HepG2 (cell line): ENCODE results near the gene AK4. TPM values are rescaled to one million over a fixed set of nuclear protein-coding genes. Genes with fewer than 3 reads are reported as not detected.

Source experiments
- ATAC-seq: fragments of 200-7000 bp; cut with Tn5 transposase; 3 replicates; pipeline ENCODE4 v1.9.1; 2020; ENCODE audit warnings: mild to moderate bottlenecking, moderate library complexity
- BruUV-seq: library from RNA; stranded (reverse); fragments of 400-500 nt; replicated peaks from 2 replicates; lab custom pipeline; 2021; lab: Mats Ljungman, UMichigan
- CTCF ChIA-PET: fragments of 300-600 bp; formaldehyde crosslinking; extraction: SDS; loops from one replicate; lab custom pipeline; 2021; ENCODE audit warnings: low total read pairs, inconsistent platforms, low intra/inter-chr PET ratio; lab: Yijun Ruan, JAX
- POLR2A ChIA-PET: fragments of 350-600 bp; sonication (Branson Sonifier 250); formaldehyde crosslinking; loops from one replicate; lab custom pipeline; 2020; ENCODE audit warnings: antibody characterized with exemption, inconsistent platforms; lab: Yijun Ruan, JAX
- DNase-seq: peaks from one replicate; pipeline ENCODE4 v3.0.0-alpha.2; 2015; ENCODE audit warnings: low spot score
- FAIRE-seq: peaks from 3 replicates; lab custom pipeline; 2011; peaks lifted over from hg19 to GRCh38; lab: Jason Lieb, UNC
- H2AFZ ChIP-seq: one replicate; pipeline ENCODE4 v1.6.1; 2011; ENCODE audit warnings: low read length, inconsistent platforms
- H3K27ac ChIP-seq: fragments of 300-600 bp; 3 replicates; pipeline ENCODE4 v1.8.0; 2011; ENCODE audit warnings: mixed run types, mild to moderate bottlenecking, mixed read lengths, low read length, inconsistent platforms; ENCODE audit not compliant: insufficient read depth; ENCODE audit errors: extremely low read length
- H3K27me3 ChIP-seq, 2 experiments: fragments of 200-600 bp in 1 of 2; 2 replicates in 1 of 2; 3 replicates in 1 of 2; pipeline versions ENCODE4 v1.6.0 to v1.8.0; 2011; ENCODE audit warnings: low read length in 2 of 2, mild to moderate bottlenecking in 2 of 2, moderate library complexity in 2 of 2, inconsistent platforms in 1 of 2; ENCODE audit not compliant: insufficient read depth in 2 of 2, control insufficient read depth in 1 of 2
- H3K36me3 ChIP-seq, 2 experiments: fragments of 200-600 bp in 1 of 2; replicated peaks in 1 of 2; 2 replicates in 1 of 2; 3 replicates in 1 of 2; pipeline versions ENCODE4 v1.5.1 to v1.8.0; 2011; ENCODE audit warnings: low read length in 2 of 2, inconsistent platforms in 1 of 2; ENCODE audit not compliant: insufficient read depth in 2 of 2, control insufficient read depth in 1 of 2
- H3K4me1 ChIP-seq: 2 replicates; pipeline ENCODE4 v1.5.1; 2012; ENCODE audit warnings: low read length, inconsistent platforms; ENCODE audit not compliant: insufficient read depth
- H3K4me2 ChIP-seq: 2 replicates; pipeline ENCODE4 v1.6.0; 2011; ENCODE audit warnings: low read depth, low read length, inconsistent platforms
- H3K4me3 ChIP-seq, 3 experiments: fragments of 200-600 bp in 1 of 3; sonication (generic), shearing (Covaris generic) in 1 of 3; replicated peaks in 1 of 3; 2 replicates each; pipeline ENCODE4 v1.5.1; 2011 to 2016; ENCODE audit warnings: low read length in 3 of 3, inconsistent platforms in 2 of 3, low read depth in 2 of 3, mild to moderate bottlenecking in 2 of 3, control low read depth in 1 of 3, mixed read lengths in 1 of 3; ENCODE audit not compliant: insufficient read depth in 1 of 3
- H3K79me2 ChIP-seq: one replicate; pipeline ENCODE4 v1.6.1; 2011; ENCODE audit warnings: low read length, inconsistent platforms; ENCODE audit not compliant: insufficient read depth
- H3K9ac ChIP-seq: 2 replicates; pipeline ENCODE4 v1.6.0; 2011; ENCODE audit warnings: mild to moderate bottlenecking, low read depth, low read length, inconsistent platforms; ENCODE audit not compliant: insufficient read depth
- H3K9me3 ChIP-seq: 2 replicates; pipeline ENCODE4 v1.5.1; 2012; ENCODE audit warnings: mild to moderate bottlenecking, low read length
- H4K20me1 ChIP-seq: 2 replicates; pipeline ENCODE4 v1.6.0; 2011; ENCODE audit warnings: inconsistent platforms, mild to moderate bottlenecking, low read length, moderate library complexity; ENCODE audit not compliant: insufficient read depth
- ADNP ChIP-seq: sonication (generic); formaldehyde crosslinking; IDR thresholded peaks from 2 replicates; pipeline ENCODE4 v1.4.0; 2020; ENCODE audit warnings: missing genetic modification reagents
- ATF4 ChIP-seq, 2 experiments: fragments of 450-650 bp in 1 of 2; sonication (generic) in 1 of 2; formaldehyde crosslinking; IDR thresholded peaks; 2 replicates each; pipeline versions ENCODE4 v1.5.0 to v1.8.0; 2020 to 2022; ENCODE audit warnings: mild to moderate bottlenecking in 1 of 2, missing genetic modification reagents in 1 of 2
- CBX5 ChIP-seq: sonication (generic); formaldehyde crosslinking; IDR thresholded peaks from 2 replicates; pipeline ENCODE4 v1.4.0; 2020; ENCODE audit warnings: missing genetic modification reagents, borderline replicate concordance
- GABPA ChIP-seq, 2 experiments: IDR thresholded peaks; 2 replicates each; pipeline ENCODE4 v1.6.1; 2011 to 2016; ENCODE audit warnings: low read depth in 2 of 2, low read length in 1 of 2, missing biosample characterization in 1 of 2, missing genetic modification characterization in 1 of 2
- IRF2 ChIP-seq: IDR thresholded peaks from 2 replicates; pipeline ENCODE4 v1.6.1; 2018; ENCODE audit warnings: missing genetic modification reagents, missing compliant biosample characterization
- MAFG ChIP-seq: sonication (generic); formaldehyde crosslinking; IDR thresholded peaks from 2 replicates; pipeline ENCODE4 v1.5.1; 2020; ENCODE audit warnings: mild to moderate bottlenecking, missing genetic modification reagents
- NFIC ChIP-seq: IDR thresholded peaks from 2 replicates; pipeline ENCODE4 v1.6.1; 2012; ENCODE audit warnings: mild to moderate bottlenecking, low read length, inconsistent platforms
- SOX13 ChIP-seq, 3 experiments: fragments of 450-650 bp in 1 of 3; sonication (generic) in 1 of 3; formaldehyde crosslinking in 1 of 3; IDR thresholded peaks in 2 of 3; conservative IDR thresholded peaks in 1 of 3; 2 replicates each; pipeline versions ENCODE4 v1.5.0 to v1.6.1; 2016 to 2020; ENCODE audit warnings: antibody characterized with exemption in 1 of 3, mild to moderate bottlenecking in 1 of 3, missing compliant biosample characterization in 1 of 3, missing genetic modification reagents in 1 of 3, moderate library complexity in 1 of 3
- SP5 ChIP-seq: IDR thresholded peaks from 2 replicates; pipeline ENCODE4 v1.6.1; 2016; ENCODE audit warnings: low read depth, borderline replicate concordance
- ZBTB20 ChIP-seq: sonication (generic); formaldehyde crosslinking; IDR thresholded peaks from 2 replicates; pipeline ENCODE4 v1.8.1; 2023; ENCODE audit warnings: missing genetic modification reagents, low read depth, mild to moderate bottlenecking, borderline replicate concordance
- ZNF160 ChIP-seq: sonication (generic); formaldehyde crosslinking; IDR thresholded peaks from 2 replicates; pipeline ENCODE4 v1.8.0; 2022; ENCODE audit warnings: mild to moderate bottlenecking, inconsistent platforms, missing genetic modification reagents
- ZNF207 ChIP-seq: fragments of 450-650 bp; IDR thresholded peaks from 2 replicates; pipeline ENCODE4 v1.6.1; 2016; ENCODE audit warnings: antibody characterized with exemption, borderline replicate concordance
- ZNF281 ChIP-seq: sonication (generic); formaldehyde crosslinking; IDR thresholded peaks from 2 replicates; pipeline ENCODE4 v1.4.0; 2020; ENCODE audit warnings: missing genetic modification reagents, borderline replicate concordance
- ZNF552 ChIP-seq: sonication (generic); formaldehyde crosslinking; IDR thresholded peaks from 2 replicates; pipeline ENCODE4 v1.9.0; 2022; ENCODE audit warnings: missing genetic modification reagents, mild to moderate bottlenecking, borderline replicate concordance
- ZNF816 ChIP-seq: sonication (generic); formaldehyde crosslinking; IDR thresholded peaks from 2 replicates; pipeline ENCODE4 v1.8.0; 2022; ENCODE audit warnings: missing genetic modification reagents, mild to moderate bottlenecking, borderline replicate concordance
- WGBS: methylation state at CpG from one replicate; pipeline ENCODE4 v1.1.6; 2017; ENCODE audit warnings: low lambda C conversion rate; 5-methylcytosine and 5-hydroxymethylcytosine counted together
- in situ Hi-C: cut with HindIII; loops from 2 replicates; pipeline ENCODE4 v1.10.0; 2017; ENCODE audit warnings: low pct_unique_long_range_greater_than_20kb; ENCODE audit not compliant: extremely low pct_ligation_motif_present
- intact Hi-C: fragments of 100-400 bp; cut with micrococcal nuclease; formaldehyde crosslinking; loops from one replicate; pipeline ENCODE4 v1.10.0; 2022; ENCODE audit not compliant: unreplicated experiment
- polyA plus RNA-seq, 8 experiments: library from polyadenylated mRNA; depleted of rRNA in 3 of 8; stranded (reverse) in 7 of 8; unstranded in 1 of 8; fragments of >200 nt; fragmentation: Illumina TruSeq in 4 of 8; extraction: Trizol in 4 of 8; gene quantifications; 2 replicates each; pipeline versions ENCODE4 v1.2.1 to v1.2.3, GENCODE V29; 2011 to 2016; ENCODE audit warnings: low read depth in 4 of 8, missing spikeins in 1 of 8, mixed read lengths in 1 of 8; ENCODE audit not compliant: insufficient read depth in 1 of 8
- total RNA-seq, 5 experiments: library from RNA; depleted of rRNA; stranded (reverse); fragments of >200 nt; fragmentation: Illumina TruSeq; extraction: Trizol; gene quantifications; 2 replicates each; pipeline ENCODE4 v1.2.3, GENCODE V29; 2016; ENCODE audit warnings: low read depth in 1 of 5

The AK4 gene
- total and polyA plus RNA-seq, 2 of the 13 experiments (the other 11 are each of a cell fraction or from before 2014, with no cell fraction given) = 110 to 160 TPM

GRCh38 chr1:65146908-65147423 lies 1.0 kb upstream of the AK4 start (continued):
- no peak for TF ChIP-seq ZNF281 (CRISPR knock-in tag)
- 0 out of 2 replicates have a peak, but pooled peaks have one; percentile 25 for TF ChIP-seq CBX5
- TF ChIP-seq ADNP (CRISPR knock-in tag) = no peak

GRCh38 chr1:65147424-65148177 lies 402 bp upstream of the AK4 start:
- Histone ChIP-seq H3K4me1 (peaks cover 62% of the 10 kb centered on the region), H3K36me3 (no peaks in the 10 kb centered on the region), H3K27ac (peak overlapping the region; percentile 78), H3K9me3 (no peaks in the 10 kb centered on the region), H3K4me2 (peak overlapping the region; percentile 64), H3K9ac (peak overlapping the region; percentile 76), H3K79me2 (peaks cover 44% of the 10 kb centered on the region), H2AFZ (no peak overlapping the region), H3K27me3 (no peaks in the 10 kb centered on the region; a peak in 1 of 5 replicates), H3K4me3 (peak overlapping the region; percentile 86 to 90 (median 87)), H4K20me1 (peaks cover 9% of the 10 kb centered on the region)
- DNase-seq (no peak), ATAC-seq (peak; percentile 79), FAIRE-seq (no peak)
- in situ Hi-C loops (loop anchor here (5.0 kb wide), 2 partner anchors 60 to 80 kb away; no protein-coding TSS in a partner anchor), intact Hi-C loops (loop anchor here (2.0 to 10.0 kb wide), 2 partner anchors 61 to 277 kb away; partner anchors contain the start of genes LEPR and LEPROT)
- BruUV-seq = no TSS peak
- 0% methylated on average over 20 of the region's 88 CpGs for WGBS
- ChIA-PET POLR2A (interaction anchor here (0.7 to 1.9 kb wide), 4 partner anchors 11 to 273 kb away, joined by 3 to 37 read pairs (median 4); partner anchors contain the start of genes LEPR and LEPROT), CTCF (no interaction called here)
- TF ChIP-seq MAFG (CRISPR knock-in tag) (no peak), ATF4 (CRISPR knock-in tag; IDR thresholded peaks at IDR 0.05) (peak in 1 of 2 experiments; percentile 12; a peak in 1 of 4 replicates), ADNP (CRISPR knock-in tag) (no peak), GABPA (IDR thresholded peaks at IDR 0.05; ENCODE audit: low read depth, low read length) (no peak), GABPA (CRISPR knock-in tag; IDR thresholded peaks at IDR 0.05; ENCODE audit: low read depth) (no peak), ZBTB20 (CRISPR knock-in tag) (no peak; the same call in 1 of the 2 replicates), NFIC (no peak), ZNF207 (no peak), ZNF160 (CRISPR knock-in tag) (peak; percentile 21; the same call in 1 of the 2 replicates), ZNF816 (CRISPR knock-in tag) (no peak), SP5 (CRISPR knock-in tag) (peak; percentile 75; the same call in 1 of the 2 replicates), ZNF552 (CRISPR knock-in tag) (no peak), IRF2 (peak; percentile 16; the same call in 1 of the 2 replicates), SOX13 (IDR thresholded peaks at IDR 0.05) (no peak), SOX13 (CRISPR knock-in tag; conservative IDR thresholded peaks at IDR 0.05 in 1 of 2, IDR thresholded peaks at IDR 0.05 in 1 of 2) (no peak)
